HUES64 (cell line): ENCODE data around the gene CERK.

Experiments
- H3K27ac ChIP-seq: 2 replicates; pipeline ENCODE4 v1.7.0; 2013; ENCODE audit warnings: low read depth, low read length, inconsistent platforms
- H3K27me3 ChIP-seq: 2 replicates; pipeline ENCODE4 v1.6.1; 2013; ENCODE audit warnings: mild to moderate bottlenecking, low read length; ENCODE audit not compliant: insufficient read depth
- H3K36me3 ChIP-seq: 2 replicates; pipeline ENCODE4 v1.6.1; 2013; ENCODE audit warnings: mild to moderate bottlenecking, low read length; ENCODE audit not compliant: insufficient read depth
- H3K4me1 ChIP-seq: 2 replicates; pipeline ENCODE4 v1.6.1; 2013; ENCODE audit warnings: mild to moderate bottlenecking, low read length, moderate library complexity; ENCODE audit not compliant: insufficient read depth
- H3K4me3 ChIP-seq: 2 replicates; pipeline ENCODE4 v1.5.1; 2013; ENCODE audit warnings: mild to moderate bottlenecking, low read length, moderate library complexity
- H3K9ac ChIP-seq: 2 replicates; pipeline ENCODE4 v1.6.1; 2013; ENCODE audit warnings: mild to moderate bottlenecking, low read depth, low read length
- H3K9me3 ChIP-seq: 2 replicates; pipeline ENCODE4 v1.6.1; 2013; ENCODE audit warnings: low read depth, low read length; ENCODE audit not compliant: insufficient read depth
- WGBS: fragments of 150-250, 120-280 bp; methylation state at CpG from one replicate; pipeline ENCODE4 v1.1.7; 2013; ENCODE audit warnings: missing lambda C conversion rate; 5-methylcytosine and 5-hydroxymethylcytosine counted together

The CERK gene

DNA sequence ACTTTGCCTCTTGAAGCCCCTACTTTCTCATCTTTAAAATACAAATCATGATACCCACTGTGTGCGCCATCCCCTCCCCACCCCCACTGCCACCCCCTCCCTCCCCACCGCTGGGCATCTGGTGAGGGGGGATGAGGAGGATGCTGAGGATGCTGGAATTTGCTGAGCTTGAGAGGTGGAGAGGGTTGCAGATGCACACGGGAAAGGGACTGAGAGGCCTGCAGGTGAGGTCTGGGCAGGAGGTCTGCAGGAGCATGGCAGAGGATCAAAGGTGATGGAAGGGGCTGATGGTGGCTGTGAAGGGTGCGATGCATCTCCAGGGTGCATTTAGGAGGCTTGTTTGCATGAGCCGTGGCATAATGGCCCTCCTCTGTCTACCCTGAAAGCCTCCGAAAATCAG is 16.8 kb upstream of the CERK start:
- Histone ChIP-seq H3K9me3 (peaks cover 26% of the 10 kb centered on the region), H3K4me3 (no peak overlapping the region), H3K4me1 (no peaks in the 10 kb centered on the region), H3K27ac (no peak overlapping the region), H3K9ac (no peak overlapping the region), H3K36me3 (peaks cover 2% of the 10 kb centered on the region; the same call in 1 of the 2 replicates), H3K27me3 (no peaks in the 10 kb centered on the region)
- 95% methylated on average over 5 of the region's 6 CpGs for WGBS

DNA sequence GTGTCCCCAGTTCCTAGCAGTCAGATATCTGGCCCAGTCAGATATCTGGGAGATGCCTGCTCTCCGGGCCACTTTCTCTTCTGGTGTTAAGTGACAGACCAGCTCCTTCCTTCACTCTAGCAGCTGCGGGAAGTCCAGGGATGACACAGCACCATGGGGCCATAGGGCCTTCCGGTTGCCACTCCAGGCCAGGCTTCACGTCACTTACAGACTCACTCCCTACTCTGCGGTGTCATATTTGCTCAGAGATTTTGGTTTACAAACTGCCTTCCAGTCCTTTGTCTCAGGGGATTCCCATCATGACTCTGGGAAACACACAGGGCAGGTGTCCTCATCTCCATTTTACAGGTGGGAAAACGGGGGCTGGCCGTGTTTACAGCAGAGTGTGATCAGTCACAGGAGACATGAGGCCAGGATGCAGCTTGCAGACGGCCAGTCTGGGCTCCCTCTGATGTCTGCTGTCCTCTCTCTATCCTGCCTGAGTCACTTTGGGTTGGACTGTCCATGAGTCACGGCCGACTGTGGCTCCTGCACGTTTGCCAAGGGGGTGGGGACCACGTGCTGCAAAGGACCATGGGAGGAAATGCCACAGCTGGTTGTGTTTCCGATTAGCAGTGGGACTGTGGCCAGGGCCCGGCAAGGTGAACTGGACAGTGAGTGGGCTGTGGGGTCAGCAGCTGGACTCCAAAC is 16.2 kb upstream of the CERK start:
- peaks cover 2% of the 10 kb centered on the region; the same call in 1 of the 2 replicates for H3K36me3 ChIP-seq
- 85% methylated on average over 14 of the region's 14 CpGs for WGBS
- H3K4me3 ChIP-seq = no peak overlapping the region
- H3K9ac ChIP-seq = no peak overlapping the region
- H3K27ac ChIP-seq = no peak overlapping the region
- no peaks in the 10 kb centered on the region for H3K4me1 ChIP-seq
- H3K9me3 ChIP-seq = peaks cover 26% of the 10 kb centered on the region
- no peaks in the 10 kb centered on the region for H3K27me3 ChIP-seq

DNA sequence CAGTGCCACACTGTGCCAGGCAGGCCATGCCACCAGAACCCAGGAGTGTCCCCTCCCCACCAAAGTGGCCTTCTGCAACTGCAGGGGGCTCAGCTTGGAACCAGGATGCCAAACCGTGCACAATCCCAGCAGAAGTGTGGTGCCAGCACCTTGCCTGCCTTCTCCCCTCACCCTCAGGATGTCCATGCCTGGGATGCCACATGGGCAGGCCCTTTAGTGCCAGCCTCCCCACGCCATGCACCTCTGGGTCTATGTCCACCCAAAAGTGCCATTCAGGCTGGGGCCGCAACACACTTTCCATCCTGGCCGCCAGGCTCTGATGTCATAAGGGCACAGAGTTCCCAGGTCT is 15.7 kb upstream of the CERK start:
- 92% methylated on average over 4 of the region's 4 CpGs for WGBS
- Histone ChIP-seq H3K36me3 (peaks cover 2% of the 10 kb centered on the region; the same call in 1 of the 2 replicates), H3K4me1 (no peaks in the 10 kb centered on the region), H3K27ac (no peak overlapping the region), H3K9ac (no peak overlapping the region), H3K4me3 (no peak overlapping the region), H3K27me3 (no peaks in the 10 kb centered on the region), H3K9me3 (peaks cover 26% of the 10 kb centered on the region)

DNA sequence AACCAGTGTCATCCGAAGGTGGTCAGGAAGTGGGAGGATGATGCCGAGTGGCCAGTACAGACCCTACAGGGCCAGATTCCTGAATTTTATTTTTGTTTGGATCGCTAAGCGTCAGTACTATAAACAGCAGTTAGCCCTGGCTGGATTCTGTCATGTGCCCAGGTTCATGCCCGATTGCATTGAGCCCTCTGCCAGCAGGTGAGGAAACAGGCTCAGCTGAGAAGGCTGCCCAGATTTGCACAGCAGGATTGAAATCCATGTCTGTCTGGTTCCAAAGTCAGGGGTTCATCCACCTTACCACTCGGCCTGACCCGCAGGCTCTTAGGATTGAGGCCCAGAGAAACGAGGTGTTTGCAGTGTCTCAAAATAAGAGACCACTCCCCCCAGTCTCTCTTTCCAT is 15.3 kb upstream of the CERK start:
- Histone ChIP-seq H3K36me3 (peaks cover 2% of the 10 kb centered on the region; the same call in 1 of the 2 replicates), H3K4me1 (no peaks in the 10 kb centered on the region), H3K27ac (no peak overlapping the region), H3K9me3 (peaks cover 26% of the 10 kb centered on the region), H3K9ac (no peak overlapping the region), H3K27me3 (no peaks in the 10 kb centered on the region), H3K4me3 (no peak overlapping the region)
- WGBS = 93% methylated on average over 8 of the region's 8 CpGs

DNA sequence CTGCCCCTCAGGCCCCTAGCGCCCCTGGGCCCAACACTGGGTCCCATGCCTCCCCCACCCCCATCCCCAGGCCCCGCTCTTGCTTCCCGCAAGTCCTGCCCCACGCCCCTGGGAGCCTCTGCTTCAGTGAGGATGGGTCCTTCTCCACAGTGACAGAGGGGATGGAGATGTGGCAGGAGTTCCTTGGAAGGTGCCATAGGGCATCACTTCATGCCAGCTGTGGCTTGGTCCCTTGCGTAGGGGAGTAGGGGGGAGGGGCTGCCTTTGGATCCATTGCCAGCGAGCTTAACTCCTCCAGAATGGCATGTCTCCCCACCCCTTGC is 14.9 kb upstream of the CERK start:
- H3K27me3 ChIP-seq = no peaks in the 10 kb centered on the region
- peaks cover 26% of the 10 kb centered on the region for H3K9me3 ChIP-seq
- H3K4me3 ChIP-seq = no peak overlapping the region
- H3K9ac ChIP-seq = no peak overlapping the region
- no peak overlapping the region for H3K27ac ChIP-seq
- H3K4me1 ChIP-seq = no peaks in the 10 kb centered on the region
- WGBS = 100% methylated on average over 5 of the region's 6 CpGs
- H3K36me3 ChIP-seq = peaks cover 2% of the 10 kb centered on the region; the same call in 1 of the 2 replicates

DNA sequence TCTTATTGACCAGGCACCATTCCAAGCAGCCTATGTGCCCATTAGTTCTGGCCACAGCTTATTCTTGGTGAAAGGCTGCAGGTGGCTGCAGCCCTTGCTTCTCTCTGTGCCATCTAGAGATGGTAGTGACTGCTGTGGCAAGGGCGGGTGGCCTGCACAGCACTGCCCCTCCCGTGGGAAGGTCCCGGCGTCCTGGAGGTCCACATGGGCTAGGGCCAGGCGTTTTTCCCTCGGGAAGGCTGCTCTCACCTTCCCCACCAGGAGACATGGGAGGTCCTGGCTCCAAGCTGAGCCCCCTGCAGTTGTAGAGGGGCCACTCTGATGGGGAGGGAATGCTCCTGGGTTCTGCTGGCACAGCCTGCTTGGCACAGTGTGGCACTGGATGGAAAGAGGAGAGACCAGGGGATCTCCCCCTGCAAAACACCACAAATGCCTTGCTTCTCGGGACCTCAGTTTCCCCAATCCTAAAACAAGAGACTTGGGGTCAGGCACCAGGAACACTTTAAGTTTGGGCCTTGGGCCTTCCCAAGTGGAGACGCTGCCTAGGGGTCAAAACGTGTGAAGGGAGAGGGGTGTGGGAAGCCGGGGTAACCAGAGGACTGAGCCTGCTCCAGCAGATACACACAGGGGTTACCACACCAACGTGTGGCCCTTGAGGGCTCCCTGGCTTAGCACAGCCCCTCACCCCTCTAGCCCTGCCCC is 14.4 kb upstream of the CERK start:
- H3K27ac ChIP-seq = no peak overlapping the region
- no peak overlapping the region for H3K9ac ChIP-seq
- no peaks in the 10 kb centered on the region for H3K4me1 ChIP-seq
- peaks cover 2% of the 10 kb centered on the region; the same call in 1 of the 2 replicates for H3K36me3 ChIP-seq
- H3K4me3 ChIP-seq = no peak overlapping the region
- H3K9me3 ChIP-seq = peaks cover 26% of the 10 kb centered on the region
- no peaks in the 10 kb centered on the region for H3K27me3 ChIP-seq
- WGBS = 89% methylated on average over 11 of the region's 11 CpGs

DNA sequence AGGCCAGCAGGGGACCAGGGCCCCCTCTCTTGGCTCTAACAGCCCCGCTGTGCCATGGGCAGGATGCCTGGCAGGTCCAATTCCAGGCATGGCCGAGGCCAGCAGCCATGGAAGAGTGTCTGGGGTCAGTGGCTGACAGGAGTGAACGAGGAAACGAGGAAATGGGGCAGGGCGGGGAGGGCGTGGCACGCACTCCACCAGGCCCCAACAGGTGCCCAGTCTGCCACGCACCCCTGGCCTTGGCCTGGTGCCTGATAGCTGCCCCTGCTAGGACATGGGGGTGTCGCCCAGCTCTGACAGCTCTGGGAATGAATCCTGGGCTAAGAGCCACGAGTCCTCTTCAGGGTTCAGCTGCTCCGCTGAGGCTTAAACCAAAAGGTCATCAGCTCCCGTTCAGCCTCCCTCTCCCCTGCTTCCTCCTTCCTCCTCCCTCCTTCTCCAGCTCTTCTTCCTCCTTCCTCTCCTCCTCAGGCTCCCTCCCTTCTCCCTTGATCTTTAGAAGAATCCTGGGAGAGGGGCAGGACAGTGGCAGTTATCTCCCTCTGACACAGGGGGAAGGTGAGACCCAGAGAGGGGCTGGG is 12.9 kb upstream of the CERK start:
- no peaks in the 10 kb centered on the region for H3K27me3 ChIP-seq
- no peak overlapping the region for H3K27ac ChIP-seq
- H3K36me3 ChIP-seq = no peaks in the 10 kb centered on the region
- H3K4me3 ChIP-seq = no peak overlapping the region
- no peak overlapping the region for H3K9ac ChIP-seq
- no peaks in the 10 kb centered on the region for H3K4me1 ChIP-seq
- H3K9me3 ChIP-seq = peaks cover 12% of the 10 kb centered on the region
- 78% methylated on average over 12 of the region's 12 CpGs for WGBS

DNA sequence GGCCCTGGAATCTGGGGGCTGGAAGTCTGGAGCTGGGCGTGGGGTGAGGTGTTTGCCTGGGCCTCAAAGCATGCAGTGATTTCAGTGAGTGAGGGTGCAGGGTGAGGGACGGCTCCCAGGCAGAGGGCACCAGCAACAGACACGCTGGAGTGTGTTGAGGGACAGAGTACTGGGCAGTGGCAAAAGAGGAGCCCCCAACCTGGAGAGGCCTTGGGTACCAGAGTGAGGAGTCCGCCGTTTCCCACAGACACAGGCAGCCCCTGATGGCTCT is 12.4 kb upstream of the CERK start:
- 89% methylated on average over 5 of the region's 5 CpGs for WGBS
- no peaks in the 10 kb centered on the region for H3K4me1 ChIP-seq

DNA sequence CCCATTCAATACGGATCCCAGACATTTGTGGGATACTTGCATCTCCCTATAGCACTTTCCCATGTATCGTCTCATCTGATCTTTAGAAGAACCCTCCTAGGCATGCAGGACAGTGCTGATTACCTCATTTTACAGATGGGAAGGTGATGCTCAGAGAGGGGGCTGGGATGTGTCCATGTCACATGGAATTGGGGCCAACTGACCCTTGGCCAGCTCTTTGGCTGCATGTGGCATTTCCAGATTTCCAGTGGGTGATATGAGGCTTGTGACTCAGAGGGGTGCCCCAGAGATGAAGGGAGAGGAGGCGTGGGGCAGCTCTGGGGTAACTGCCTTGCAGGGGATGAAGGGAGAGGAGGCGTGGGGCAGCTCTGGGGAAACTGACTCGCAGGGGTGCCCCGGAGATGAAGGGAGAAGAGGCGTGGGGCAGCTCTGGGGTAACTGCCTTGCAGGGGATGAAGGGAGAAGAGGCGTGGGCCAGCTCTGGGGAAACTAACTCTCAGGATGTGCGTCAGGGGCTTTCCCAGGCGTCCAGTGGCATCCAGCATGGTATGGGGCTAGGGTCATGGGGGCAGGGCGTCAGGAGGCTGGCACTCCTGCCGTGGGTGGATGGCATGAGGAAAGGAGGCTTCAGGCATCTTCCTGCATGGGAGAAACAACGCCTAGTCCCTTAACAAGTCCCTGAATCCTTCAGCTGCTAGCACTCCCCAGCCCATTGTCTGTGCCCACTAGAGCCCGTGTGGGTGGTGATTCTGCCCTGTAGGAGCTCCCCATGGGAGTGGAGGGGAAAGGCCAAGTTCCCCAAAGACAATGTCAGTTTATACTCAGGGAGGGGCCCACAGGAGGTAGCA is 11.9 kb upstream of the CERK start:
- Histone ChIP-seq H3K4me3 (no peak overlapping the region), H3K27me3 (no peaks in the 10 kb centered on the region), H3K9ac (no peak overlapping the region), H3K9me3 (0 out of 2 replicates have a peak, but pooled peaks cover 1% of the 10 kb centered on the region), H3K27ac (no peak overlapping the region), H3K36me3 (no peaks in the 10 kb centered on the region), H3K4me1 (no peaks in the 10 kb centered on the region)
- 87% methylated on average over 14 of the region's 14 CpGs for WGBS

More for the DNA sequence above, 12.4 kb upstream of the CERK start:
- H3K36me3 ChIP-seq = no peaks in the 10 kb centered on the region
- no peaks in the 10 kb centered on the region for H3K27me3 ChIP-seq
- peaks cover 7% of the 10 kb centered on the region for H3K9me3 ChIP-seq
- H3K27ac ChIP-seq = no peak overlapping the region
- no peak overlapping the region for H3K4me3 ChIP-seq
- H3K9ac ChIP-seq = no peak overlapping the region

DNA sequence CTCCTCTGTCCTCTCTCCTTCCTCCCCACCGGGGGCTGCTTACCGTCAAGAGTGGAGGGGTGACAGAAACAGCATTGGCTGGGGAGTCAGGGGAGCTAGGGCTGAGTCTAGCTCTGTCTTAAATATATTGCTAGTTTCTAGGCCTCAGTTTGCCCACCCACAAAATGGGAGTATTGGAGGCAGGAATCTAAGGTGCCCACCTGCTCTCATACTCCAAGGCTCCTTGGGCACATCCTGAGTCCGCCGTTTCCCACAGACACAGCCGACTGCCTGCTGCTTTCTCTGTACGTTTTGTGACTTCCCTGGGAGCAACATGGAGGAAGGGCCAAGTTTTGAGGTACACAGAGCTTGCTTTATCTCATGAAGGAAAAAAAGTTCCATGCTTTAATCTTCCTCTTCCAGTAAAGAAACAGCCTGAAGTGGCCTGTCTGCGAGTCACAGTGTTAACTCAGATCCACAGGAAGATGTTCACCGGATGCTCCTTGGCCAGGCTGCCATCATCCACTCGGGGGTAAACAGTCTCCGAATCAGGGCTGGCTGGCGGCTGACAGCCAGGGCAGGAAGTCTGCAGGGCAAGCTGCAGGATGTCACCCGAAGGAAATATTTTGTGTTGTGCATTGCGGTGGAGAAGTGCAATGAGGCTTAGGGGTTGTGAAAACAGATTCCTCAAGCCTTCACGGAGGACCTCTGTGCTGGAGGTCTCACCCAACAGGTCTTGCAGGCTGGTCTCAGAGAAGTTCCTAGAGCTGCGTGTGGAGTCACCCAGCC is 11.0 kb upstream of the CERK start:
- WGBS = 87% methylated on average over 15 of the region's 15 CpGs
- no peaks in the 10 kb centered on the region for H3K36me3 ChIP-seq
- H3K9ac ChIP-seq = no peak overlapping the region
- H3K4me1 ChIP-seq = no peaks in the 10 kb centered on the region
- H3K27ac ChIP-seq = no peak overlapping the region
- no peak overlapping the region for H3K4me3 ChIP-seq
- H3K9me3 ChIP-seq = no peaks in the 10 kb centered on the region
- no peaks in the 10 kb centered on the region for H3K27me3 ChIP-seq
